ENCODE data around the gene TSPAN18. TPM values are rescaled to one million over a fixed set of nuclear protein-coding genes. Genes with fewer than 3 reads are reported as not detected.

TSPAN18 gene
- total and polyA plus RNA-seq, 2 donors from 2014 or later = 13.8 to 38.1 TPM

- H3K36me3 ChIP-seq (ENCODE audit: control insufficient read depth in 2 of 3, insufficient read depth in 3 of 3, low read length in 3 of 3) = no peaks in the 10 kb centered on the region
- DNase-seq (peak in 1 of 5 donors; percentile 53), FAIRE-seq (no peak)
- H3K9ac ChIP-seq (ENCODE audit: low read length in 3 of 3) = no peak overlapping the region
- H3K9me3 ChIP-seq (ENCODE audit: control insufficient read depth in 2 of 3, insufficient read depth in 1 of 3, low read length in 3 of 3) = no peaks in the 10 kb centered on the region
- intact Hi-C loops (cut with DNase I) = no loop called here
- H3K4me3 ChIP-seq (ENCODE audit: low read length in 3 of 3) = no peak overlapping the region
- H3K27me3 ChIP-seq (ENCODE audit: control insufficient read depth, insufficient read depth, low read length) = no peaks in the 10 kb centered on the region
- peak; percentile 43 for TF ChIP-seq CTCF (IDR thresholded peaks at IDR 0.05; ENCODE audit: borderline replicate concordance, extremely low read depth, insufficient read depth)
- no peak overlapping the region for H3K27ac ChIP-seq (ENCODE audit: low read depth in 2 of 2, low read length in 2 of 2)
- peaks cover 0 to 3% (median 0%) of the 10 kb centered on the region in 3 donors for H3K4me1 ChIP-seq (ENCODE audit: control insufficient read depth in 2 of 3, insufficient read depth in 2 of 3, low read depth in 1 of 3, low read length in 3 of 3)
Observed at GRCh38 chr11:44775366-44775984, 48.7 kb downstream of the TSPAN18 start.

GRCh38 chr11:44775985-44776446 is 49.3 kb downstream of the TSPAN18 start:
- no peak overlapping the region for H3K27ac ChIP-seq (ENCODE audit: low read depth in 2 of 2, low read length in 2 of 2)
- no peak for FAIRE-seq
- intact Hi-C loops (cut with DNase I) = no loop called here

GRCh38 chr11:44776551-44777208 is 49.9 kb downstream of the TSPAN18 start:
- intact Hi-C loops (cut with DNase I) = no loop called here
- H3K27me3 ChIP-seq (ENCODE audit: control insufficient read depth, insufficient read depth, low read length) = no peaks in the 10 kb centered on the region
- no peak overlapping the region for H3K27ac ChIP-seq (ENCODE audit: low read depth in 2 of 2, low read length in 2 of 2)
- no peak for FAIRE-seq
- DNase-seq = peak in 1 of 5 donors; percentile 19
- H3K4me3 ChIP-seq (ENCODE audit: low read length in 3 of 3) = no peak overlapping the region
- H3K9me3 ChIP-seq (ENCODE audit: control insufficient read depth in 2 of 3, insufficient read depth in 1 of 3, low read length in 3 of 3) = no peaks in the 10 kb centered on the region
- H3K9ac ChIP-seq (ENCODE audit: low read length in 3 of 3) = no peak overlapping the region
- peaks cover 0 to 3% (median 0%) of the 10 kb centered on the region in 3 donors for H3K4me1 ChIP-seq (ENCODE audit: control insufficient read depth in 2 of 3, insufficient read depth in 2 of 3, low read depth in 1 of 3, low read length in 3 of 3)
- no peaks in the 10 kb centered on the region for H3K36me3 ChIP-seq (ENCODE audit: control insufficient read depth in 2 of 3, insufficient read depth in 3 of 3, low read length in 3 of 3)
- no peak for TF ChIP-seq CTCF (IDR thresholded peaks at IDR 0.05; ENCODE audit: borderline replicate concordance, extremely low read depth, insufficient read depth)

More at GRCh38 chr11:44775985-44776446, 49.3 kb downstream of the TSPAN18 start:
- no peaks in the 10 kb centered on the region for H3K36me3 ChIP-seq (ENCODE audit: control insufficient read depth in 2 of 3, insufficient read depth in 3 of 3, low read length in 3 of 3)
- no peaks in the 10 kb centered on the region for H3K9me3 ChIP-seq (ENCODE audit: control insufficient read depth in 2 of 3, insufficient read depth in 1 of 3, low read length in 3 of 3)
- no peaks in the 10 kb centered on the region for H3K27me3 ChIP-seq (ENCODE audit: control insufficient read depth, insufficient read depth, low read length)
- no peak for TF ChIP-seq CTCF (IDR thresholded peaks at IDR 0.05; ENCODE audit: borderline replicate concordance, extremely low read depth, insufficient read depth)
- peak in 1 of 5 donors; percentile 30 for DNase-seq
- no peak overlapping the region for H3K4me3 ChIP-seq (ENCODE audit: low read length in 3 of 3)
- H3K9ac ChIP-seq (ENCODE audit: low read length in 3 of 3) = no peak overlapping the region
- H3K4me1 ChIP-seq (ENCODE audit: control insufficient read depth in 2 of 3, insufficient read depth in 2 of 3, low read depth in 1 of 3, low read length in 3 of 3) = peaks cover 0 to 3% (median 0%) of the 10 kb centered on the region in 3 donors
